ENCODE data around the gene PDE6B. TPM values are rescaled to one million over a fixed set of nuclear protein-coding genes. Genes with fewer than 3 reads are reported as not detected.

The PDE6B gene
- total RNA-seq, 4 donors from 2014 or later, result 6.4 to 26.4 (median 14.4) TPM

- Histone ChIP-seq H3K27me3 (no peaks in the 10 kb centered on the region), H3K9me3 (no peaks in the 10 kb centered on the region), H3K36me3 (no peaks in the 10 kb centered on the region), H3K27ac (no peak overlapping the region), H3K4me3 (replicated peaks in 1 of 3) (peak overlapping the region in 1 of 3 donors; percentile 59), H3K4me1 (peaks cover 10 to 23% of the 10 kb centered on the region in 2 donors)
- peak; percentile 68 to 72 for DNase-seq
- WGBS, 2 donors, result 7% methylated on average over 7 of the region's 62 CpGs; no CpG with 5 or more reads in 1 of the 2 donors
- no peak for TF ChIP-seq POLR2A (IDR thresholded peaks at IDR 0.05)
- no peak for TF ChIP-seq CTCF (IDR thresholded peaks at IDR 0.05)
- intact Hi-C loops (cut with DNase I), result no loop called here
Measured at GRCh38 chr4:680928-681645, 55.7 kb downstream of the PDE6B start.

- no peaks in the 10 kb centered on the region for H3K27me3 ChIP-seq
- H3K36me3 ChIP-seq, result no peaks in the 10 kb centered on the region
- no peak for TF ChIP-seq CTCF (IDR thresholded peaks at IDR 0.05)
- TF ChIP-seq POLR2A (IDR thresholded peaks at IDR 0.05), result no peak
- no peak overlapping the region for H3K27ac ChIP-seq
- intact Hi-C loops (cut with DNase I), result no loop called here
- no peak overlapping the region for H3K4me3 ChIP-seq (replicated peaks in 1 of 3)
- WGBS, 2 donors, result 78 to 89% methylated on average over 13 to 41 of the region's 58 CpGs
- peaks cover 10 to 27% of the 10 kb centered on the region in 2 donors for H3K4me1 ChIP-seq
- DNase-seq, result no peak
- H3K9me3 ChIP-seq, result no peaks in the 10 kb centered on the region
Measured at GRCh38 chr4:681736-682451, 56.5 kb downstream of the PDE6B start.

- intact Hi-C loops (cut with DNase I), result no loop called here
- Histone ChIP-seq H3K4me3 (replicated peaks in 1 of 3) (no peak overlapping the region), H3K36me3 (no peaks in the 10 kb centered on the region), H3K27ac (no peak overlapping the region), H3K4me1 (peaks cover 10 to 32% of the 10 kb centered on the region in 2 donors), H3K27me3 (no peaks in the 10 kb centered on the region), H3K9me3 (no peaks in the 10 kb centered on the region)
- no peak for DNase-seq
- TF ChIP-seq CTCF (IDR thresholded peaks at IDR 0.05), result no peak
- TF ChIP-seq POLR2A (IDR thresholded peaks at IDR 0.05), result no peak
- WGBS, 2 donors, result 64 to 91% methylated on average over 15 to 22 of the region's 23 CpGs
Measured at GRCh38 chr4:682490-683172, 57.3 kb downstream of the PDE6B start.

- Histone ChIP-seq H3K36me3 (no peaks in the 10 kb centered on the region), H3K4me1 (peaks cover 17 to 39% of the 10 kb centered on the region in 2 donors), H3K27me3 (no peaks in the 10 kb centered on the region), H3K9me3 (no peaks in the 10 kb centered on the region), H3K27ac (no peak overlapping the region), H3K4me3 (replicated peaks in 1 of 3) (no peak overlapping the region)
- 80 to 93% methylated on average over 5 to 17 of the region's 25 CpGs for WGBS, 2 donors
- no peak for DNase-seq
- no peak for TF ChIP-seq CTCF (IDR thresholded peaks at IDR 0.05)
- no peak for TF ChIP-seq POLR2A (IDR thresholded peaks at IDR 0.05)
- intact Hi-C loops (cut with DNase I), result no loop called here
Measured at GRCh38 chr4:683247-683897, 58.0 kb downstream of the PDE6B start.

Measured in thyroid gland (tissue), 4 donors.